Peyer's patch (tissue), 4 donors: ENCODE measurements around the gene TRIP4. TPM values are rescaled to one million over a fixed set of nuclear protein-coding genes. Genes with fewer than 3 reads are reported as not detected.

Experiments used
- DNase-seq, 3 donors: peaks; one replicate each; pipeline ENCODE4 v3.0.0-alpha.2; 2017 to 2019
- H3K27ac ChIP-seq, 4 donors: fragments of 200-600 bp; sonication (generic); one replicate each; pipeline ENCODE4 v1.5.1; 2016 to 2019
- H3K27me3 ChIP-seq, 2 donors: fragments of 200-600 bp; sonication (generic); one replicate each; pipeline ENCODE4 v1.5.1; 2019
- H3K36me3 ChIP-seq, 3 donors: fragments of 200-600 bp; sonication (generic); one replicate each; pipeline ENCODE4 v1.5.1; 2016 to 2019
- H3K4me1 ChIP-seq, 4 donors: fragments of 200-600 bp; sonication (generic); one replicate each; pipeline ENCODE4 v1.5.1; 2016 to 2019
- H3K4me3 ChIP-seq, 4 donors: fragments of 200-600 bp; sonication (generic); 1 replicate in 3 of 4; 2 replicates in 1 of 4; pipeline ENCODE4 v1.5.1; 2016 to 2019; ENCODE audit warnings: mild to moderate bottlenecking in 1 of 4
- H3K9me3 ChIP-seq, 4 donors: fragments of 200-600 bp; sonication (generic); one replicate each; pipeline ENCODE4 v1.5.1; 2016 to 2019; ENCODE audit warnings: mild to moderate bottlenecking in 1 of 4
- POLR2A ChIP-seq, 2 donors: fragments of 450-650 bp; IDR thresholded peaks; one replicate each; pipeline ENCODE4 v1.5.1; 2017; ENCODE audit warnings: antibody characterized with exemption in 2 of 2, mild to moderate bottlenecking in 2 of 2, moderate library complexity in 2 of 2
- total RNA-seq, 4 donors: library from RNA; depleted of rRNA; stranded (reverse); fragments of >200 nt; gene quantifications; one replicate each; pipeline ENCODE4 v1.1.0, GENCODE V29; 2016
- TF ChIP-seq, protein P1 (sequence below), 6 experiments: fragments of 450-650 bp in 4 of 6; fragments of 200-600 bp in 2 of 6; sonication (generic) in 1 of 6; IDR thresholded peaks; one replicate each; pipeline ENCODE4 v1.5.1; 2017 to 2019; ENCODE audit warnings: antibody characterized with exemption in 6 of 6, mild to moderate bottlenecking in 3 of 6, moderate library complexity in 1 of 6

Gene TRIP4
- total RNA-seq, 4 donors from 2014 or later: 18.9 to 61.9 (median 19.9) TPM

DNA sequence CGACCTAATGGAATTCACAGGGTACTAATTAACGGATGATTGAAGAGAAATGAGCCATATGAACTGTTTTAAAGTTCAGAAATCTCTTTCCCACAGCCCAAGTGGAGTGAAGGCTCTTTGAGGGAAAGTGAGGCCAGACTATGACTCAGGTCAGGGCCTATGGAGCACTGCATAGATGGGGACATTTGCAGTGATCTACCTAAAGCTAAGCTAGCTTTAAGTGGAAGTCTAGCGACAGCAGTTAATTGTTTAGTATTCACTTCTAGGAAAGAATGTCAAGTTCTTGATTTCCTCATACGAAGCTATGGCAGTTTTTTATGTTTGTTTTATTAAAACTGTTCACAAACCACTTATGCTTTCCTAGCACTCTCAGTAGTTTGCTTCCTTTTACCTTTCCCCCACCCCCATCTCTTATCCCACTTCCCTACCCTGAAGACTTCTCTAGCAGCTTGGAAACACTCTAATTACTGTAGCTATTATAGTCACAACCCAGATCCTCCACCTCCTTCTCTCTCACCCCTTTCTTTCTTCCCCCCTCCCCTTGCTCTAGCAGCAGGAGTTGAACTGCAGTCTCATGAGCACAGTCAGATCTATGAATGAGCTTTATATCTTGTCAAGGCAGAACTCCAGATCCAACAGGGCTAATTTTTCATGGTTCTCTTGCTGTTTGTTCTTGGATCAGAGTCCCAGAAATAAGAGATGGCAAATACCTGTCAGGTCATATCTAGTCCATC, 78.9 kb downstream of the TRIP4 start:
- H3K27me3 ChIP-seq: no peaks in the 10 kb centered on the region
- H3K27ac ChIP-seq: no peak overlapping the region
- DNase-seq: no peak
- no peak overlapping the region for H3K4me3 ChIP-seq
- H3K9me3 ChIP-seq: no peaks in the 10 kb centered on the region
- TF ChIP-seq, protein P1, sequence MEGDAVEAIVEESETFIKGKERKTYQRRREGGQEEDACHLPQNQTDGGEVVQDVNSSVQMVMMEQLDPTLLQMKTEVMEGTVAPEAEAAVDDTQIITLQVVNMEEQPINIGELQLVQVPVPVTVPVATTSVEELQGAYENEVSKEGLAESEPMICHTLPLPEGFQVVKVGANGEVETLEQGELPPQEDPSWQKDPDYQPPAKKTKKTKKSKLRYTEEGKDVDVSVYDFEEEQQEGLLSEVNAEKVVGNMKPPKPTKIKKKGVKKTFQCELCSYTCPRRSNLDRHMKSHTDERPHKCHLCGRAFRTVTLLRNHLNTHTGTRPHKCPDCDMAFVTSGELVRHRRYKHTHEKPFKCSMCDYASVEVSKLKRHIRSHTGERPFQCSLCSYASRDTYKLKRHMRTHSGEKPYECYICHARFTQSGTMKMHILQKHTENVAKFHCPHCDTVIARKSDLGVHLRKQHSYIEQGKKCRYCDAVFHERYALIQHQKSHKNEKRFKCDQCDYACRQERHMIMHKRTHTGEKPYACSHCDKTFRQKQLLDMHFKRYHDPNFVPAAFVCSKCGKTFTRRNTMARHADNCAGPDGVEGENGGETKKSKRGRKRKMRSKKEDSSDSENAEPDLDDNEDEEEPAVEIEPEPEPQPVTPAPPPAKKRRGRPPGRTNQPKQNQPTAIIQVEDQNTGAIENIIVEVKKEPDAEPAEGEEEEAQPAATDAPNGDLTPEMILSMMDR (IDR thresholded peaks at IDR 0.05): no peak
- TF ChIP-seq POLR2A (IDR thresholded peaks at IDR 0.05): no peak
- H3K4me1 ChIP-seq: peaks cover 2 to 56% (median 14%) of the 10 kb centered on the region in 4 donors
- peaks cover 0 to 8% (median 0%) of the 10 kb centered on the region in 3 donors for H3K36me3 ChIP-seq

DNA sequence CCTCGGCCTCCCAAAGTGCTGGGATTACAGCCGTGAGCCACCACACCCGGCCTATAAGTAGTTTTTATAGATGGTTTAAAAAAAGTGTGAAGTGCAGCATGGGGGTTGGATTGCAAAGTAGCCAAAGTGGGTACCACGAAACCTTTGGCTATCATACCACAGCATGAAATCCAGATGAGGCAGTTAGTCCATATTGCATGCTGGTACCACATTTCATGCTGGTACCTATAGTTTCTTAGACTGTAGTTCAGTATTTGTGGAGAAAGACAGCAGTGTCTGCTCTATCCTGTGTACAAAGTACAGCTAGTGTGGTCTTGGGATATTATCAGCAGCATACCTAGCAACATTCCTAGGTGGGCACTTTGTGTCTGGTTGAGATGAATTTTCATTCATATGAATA, 84.5 kb downstream of the TRIP4 start:
- Histone ChIP-seq H3K4me3 (no peak overlapping the region), H3K9me3 (no peaks in the 10 kb centered on the region), H3K27me3 (no peaks in the 10 kb centered on the region), H3K4me1 (peaks cover 0 to 4% (median 0%) of the 10 kb centered on the region in 4 donors), H3K36me3 (peaks cover 0 to 8% (median 0%) of the 10 kb centered on the region in 3 donors), H3K27ac (no peak overlapping the region)
- TF ChIP-seq, protein P1 (IDR thresholded peaks at IDR 0.05): no peak
- TF ChIP-seq POLR2A (IDR thresholded peaks at IDR 0.05): no peak
- no peak for DNase-seq

DNA sequence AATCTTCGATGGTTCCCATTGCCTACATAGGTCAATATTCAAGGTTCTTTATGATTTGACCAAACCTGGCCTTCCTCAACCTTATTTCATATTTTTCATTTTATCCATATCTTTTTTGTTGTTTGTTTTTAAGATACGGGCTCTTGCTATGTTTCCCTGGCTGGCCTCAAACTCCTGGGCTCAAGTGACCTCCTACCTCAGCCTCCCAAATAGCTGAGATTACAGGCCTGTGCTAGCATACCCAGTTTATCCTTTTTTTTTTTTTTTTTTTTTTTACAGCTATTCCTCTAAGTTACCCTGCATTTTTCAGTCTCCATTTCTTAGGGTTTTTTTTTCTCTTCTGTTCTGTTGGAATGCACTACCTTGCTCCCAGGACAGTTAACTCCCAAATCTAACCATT, 87.2 kb downstream of the TRIP4 start:
- H3K36me3 ChIP-seq: peaks cover 0 to 8% (median 0%) of the 10 kb centered on the region in 3 donors
- DNase-seq: no peak
- H3K4me3 ChIP-seq: no peak overlapping the region
- no peak overlapping the region for H3K27ac ChIP-seq
- TF ChIP-seq POLR2A (IDR thresholded peaks at IDR 0.05): no peak
- TF ChIP-seq, protein P1 (IDR thresholded peaks at IDR 0.05): no peak
- no peaks in the 10 kb centered on the region for H3K9me3 ChIP-seq
- H3K27me3 ChIP-seq: no peaks in the 10 kb centered on the region
- H3K4me1 ChIP-seq: no peaks in the 10 kb centered on the region

DNA sequence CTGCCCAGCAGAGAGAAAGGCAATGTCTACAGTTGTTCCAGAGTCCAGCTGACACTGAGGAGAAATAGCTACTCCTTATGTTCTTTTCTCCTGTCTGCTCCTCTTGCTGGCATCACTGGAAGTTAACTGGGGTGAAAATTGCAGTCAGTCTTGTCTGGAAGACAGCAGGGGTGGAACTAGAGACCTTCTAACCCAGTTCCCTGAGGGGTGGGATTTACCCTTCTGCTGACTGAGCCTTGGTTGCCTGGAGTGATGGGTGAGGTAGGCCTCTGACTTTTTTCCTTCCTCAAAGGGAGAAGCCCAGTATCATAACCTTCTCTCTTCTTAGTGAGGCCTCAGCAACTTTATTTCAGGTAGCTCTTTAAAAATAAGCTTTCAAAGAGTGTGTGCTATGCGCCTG, 88.9 kb downstream of the TRIP4 start:
- Histone ChIP-seq H3K4me1 (no peaks in the 10 kb centered on the region), H3K36me3 (no peaks in the 10 kb centered on the region), H3K9me3 (no peaks in the 10 kb centered on the region), H3K27ac (no peak overlapping the region), H3K4me3 (no peak overlapping the region), H3K27me3 (no peaks in the 10 kb centered on the region)
- DNase-seq: no peak
- TF ChIP-seq, protein P1 (IDR thresholded peaks at IDR 0.05): no peak
- TF ChIP-seq POLR2A (IDR thresholded peaks at IDR 0.05): no peak

DNA sequence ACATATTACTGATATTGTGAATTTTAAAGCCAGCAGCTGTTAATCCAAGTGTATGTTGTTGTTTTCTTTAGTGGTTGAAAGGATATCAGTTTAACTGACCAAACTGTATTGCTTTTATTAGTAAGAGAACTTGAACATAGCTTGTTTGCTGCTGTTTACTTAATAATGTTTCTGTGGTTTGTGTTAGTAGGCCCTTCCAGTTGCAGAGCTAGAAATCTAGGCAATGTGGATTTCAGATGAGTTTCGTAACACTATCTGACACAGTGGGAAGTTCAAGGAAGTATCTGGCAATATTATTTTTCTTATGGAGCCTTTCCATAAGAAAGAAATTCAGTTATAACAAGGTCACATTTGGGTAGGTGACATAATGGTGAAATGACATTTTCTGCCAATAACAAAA, 91.2 kb downstream of the TRIP4 start:
- DNase-seq: no peak
- no peak for TF ChIP-seq POLR2A (IDR thresholded peaks at IDR 0.05)
- TF ChIP-seq, protein P1 (IDR thresholded peaks at IDR 0.05): no peak
- H3K9me3 ChIP-seq: no peaks in the 10 kb centered on the region
- H3K4me1 ChIP-seq: no peaks in the 10 kb centered on the region
- H3K36me3 ChIP-seq: no peaks in the 10 kb centered on the region
- no peak overlapping the region for H3K4me3 ChIP-seq
- no peaks in the 10 kb centered on the region for H3K27me3 ChIP-seq
- H3K27ac ChIP-seq: no peak overlapping the region
